ENCODE results near the gene CD19.

- TF ChIP-seq POLR2A (IDR thresholded peaks at IDR 0.05) = no peak
- TF ChIP-seq, protein P1, sequence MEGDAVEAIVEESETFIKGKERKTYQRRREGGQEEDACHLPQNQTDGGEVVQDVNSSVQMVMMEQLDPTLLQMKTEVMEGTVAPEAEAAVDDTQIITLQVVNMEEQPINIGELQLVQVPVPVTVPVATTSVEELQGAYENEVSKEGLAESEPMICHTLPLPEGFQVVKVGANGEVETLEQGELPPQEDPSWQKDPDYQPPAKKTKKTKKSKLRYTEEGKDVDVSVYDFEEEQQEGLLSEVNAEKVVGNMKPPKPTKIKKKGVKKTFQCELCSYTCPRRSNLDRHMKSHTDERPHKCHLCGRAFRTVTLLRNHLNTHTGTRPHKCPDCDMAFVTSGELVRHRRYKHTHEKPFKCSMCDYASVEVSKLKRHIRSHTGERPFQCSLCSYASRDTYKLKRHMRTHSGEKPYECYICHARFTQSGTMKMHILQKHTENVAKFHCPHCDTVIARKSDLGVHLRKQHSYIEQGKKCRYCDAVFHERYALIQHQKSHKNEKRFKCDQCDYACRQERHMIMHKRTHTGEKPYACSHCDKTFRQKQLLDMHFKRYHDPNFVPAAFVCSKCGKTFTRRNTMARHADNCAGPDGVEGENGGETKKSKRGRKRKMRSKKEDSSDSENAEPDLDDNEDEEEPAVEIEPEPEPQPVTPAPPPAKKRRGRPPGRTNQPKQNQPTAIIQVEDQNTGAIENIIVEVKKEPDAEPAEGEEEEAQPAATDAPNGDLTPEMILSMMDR (IDR thresholded peaks at IDR 0.05) = no peak
Observed at GRCh38 chr16:28986046-28986445, 54.3 kb downstream of the CD19 start.

Measured in adrenal gland (tissue), 5 donors.